ENCODE results near the gene TBC1D1.

DNA sequence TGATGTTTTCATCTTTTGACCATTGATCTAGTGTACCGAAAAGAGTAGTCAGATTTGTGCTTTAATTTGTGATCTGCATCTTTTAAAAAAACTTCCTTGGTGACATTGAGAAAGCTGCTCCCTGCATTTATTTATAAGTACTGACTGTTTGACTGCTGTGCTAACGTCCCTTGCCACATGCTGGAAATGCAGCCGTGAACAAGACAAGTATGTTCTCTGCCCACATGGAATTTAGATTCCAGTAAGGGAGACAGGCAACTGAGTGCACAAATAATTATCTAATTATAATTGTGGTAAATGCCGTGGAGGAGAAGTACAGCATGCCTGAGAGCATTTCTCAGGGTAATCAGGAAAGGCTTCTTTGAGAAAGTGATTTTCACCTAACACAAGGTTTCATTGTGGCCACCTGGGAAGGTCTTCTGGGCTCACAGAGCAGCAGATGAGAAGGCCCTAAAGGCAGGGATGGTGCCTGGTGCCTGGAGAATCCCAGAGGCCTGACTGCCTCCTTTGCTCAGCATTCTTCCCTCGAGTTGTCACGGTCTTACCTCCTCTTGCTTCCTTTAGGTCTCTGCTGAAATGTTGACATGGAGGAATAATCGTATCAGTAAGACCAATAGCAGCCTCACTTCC lies 125.1 kb downstream of the TBC1D1 start:
- TF ChIP-seq GATA3 (IDR thresholded peaks at IDR 0.05; ENCODE audit: low read depth, low read length) (no peak), GATA2 (IDR thresholded peaks at IDR 0.05; ENCODE audit: low read depth, low read length) (no peak)

All from SH-SY5Y (cell line).